GM18909 (cell line): ENCODE measurements around the gene NEK11.

Source experiments
- ATAC-seq: cut with Tn5 transposase; IDR thresholded peaks from one replicate; pipeline ENCODE4 v1.9.1; 2021; ENCODE audit warnings: mild to moderate bottlenecking; ENCODE audit not compliant: unreplicated experiment, poor library complexity

Gene NEK11

DNA sequence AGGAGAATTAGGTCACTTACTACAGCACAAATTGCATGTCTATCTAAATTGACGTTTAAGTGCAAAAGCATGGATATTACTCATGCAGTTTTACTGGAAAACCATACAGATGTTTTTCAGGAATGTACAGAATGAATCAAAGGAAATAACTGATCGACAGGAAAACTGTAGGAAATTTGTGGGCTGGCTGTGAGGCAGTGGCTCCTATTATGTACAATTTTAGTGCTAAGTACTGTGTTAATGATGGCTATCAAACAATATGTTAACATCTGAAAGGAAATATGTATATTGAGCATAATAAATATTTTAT is 361.8 kb downstream of the NEK11 start:
- no peak for ATAC-seq

DNA sequence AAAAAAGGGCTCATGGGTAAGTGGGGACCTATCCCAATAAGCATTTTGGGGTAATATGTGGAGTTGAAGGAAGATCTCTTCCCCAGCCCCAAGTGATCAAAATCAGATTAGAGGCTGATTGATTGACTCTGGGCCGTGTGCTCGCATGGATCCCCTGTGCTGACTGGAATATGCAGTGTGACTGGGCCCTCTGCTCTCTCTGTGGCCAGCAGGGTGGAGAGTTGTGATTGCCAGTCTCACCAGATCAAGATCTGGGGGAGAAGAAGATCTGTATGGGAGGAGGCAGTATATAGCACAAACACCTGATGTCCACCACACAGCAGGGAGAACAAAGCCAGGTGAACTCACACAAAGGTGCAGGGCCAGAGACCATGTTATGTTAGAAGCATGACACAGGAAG is 363.7 kb downstream of the NEK11 start:
- no peak for ATAC-seq

DNA sequence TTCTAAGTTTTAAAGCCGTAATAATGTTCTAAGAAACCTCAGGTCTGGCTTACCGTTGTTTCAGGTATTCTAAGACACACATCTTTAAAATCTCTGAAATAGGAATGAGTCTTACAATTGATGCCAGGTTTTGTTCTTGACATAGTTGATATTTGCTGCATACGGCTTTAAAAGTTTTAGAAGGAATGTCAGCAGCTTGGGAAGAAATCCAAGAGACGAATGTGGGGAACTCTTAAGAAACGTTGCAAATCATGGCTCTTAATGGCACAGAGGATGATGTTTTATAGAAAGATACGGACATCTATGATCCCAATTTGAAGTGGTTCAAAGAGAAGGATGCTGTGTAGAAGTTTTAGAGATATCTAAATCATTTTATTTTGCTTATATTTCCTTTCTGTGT is 366.4 kb downstream of the NEK11 start:
- ATAC-seq = no peak

DNA sequence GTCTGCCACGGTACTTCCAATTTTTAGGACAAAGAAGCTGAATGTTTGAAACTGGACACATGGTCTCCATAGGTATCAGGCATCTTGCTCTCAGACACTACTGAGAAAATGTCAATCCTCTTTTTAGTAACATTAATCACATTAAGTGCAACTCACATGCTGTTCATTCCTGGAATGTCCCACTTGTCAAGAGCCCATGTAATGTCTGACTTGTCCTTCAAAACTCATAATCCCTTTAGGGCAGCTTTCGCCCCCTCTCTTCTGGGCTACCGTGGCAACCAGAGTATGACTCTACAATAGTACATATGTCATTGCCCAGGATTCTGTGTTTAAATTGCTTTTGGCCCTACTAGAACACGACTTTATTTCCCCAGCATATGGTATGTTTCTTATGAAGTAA is 367.2 kb downstream of the NEK11 start:
- no peak for ATAC-seq

DNA sequence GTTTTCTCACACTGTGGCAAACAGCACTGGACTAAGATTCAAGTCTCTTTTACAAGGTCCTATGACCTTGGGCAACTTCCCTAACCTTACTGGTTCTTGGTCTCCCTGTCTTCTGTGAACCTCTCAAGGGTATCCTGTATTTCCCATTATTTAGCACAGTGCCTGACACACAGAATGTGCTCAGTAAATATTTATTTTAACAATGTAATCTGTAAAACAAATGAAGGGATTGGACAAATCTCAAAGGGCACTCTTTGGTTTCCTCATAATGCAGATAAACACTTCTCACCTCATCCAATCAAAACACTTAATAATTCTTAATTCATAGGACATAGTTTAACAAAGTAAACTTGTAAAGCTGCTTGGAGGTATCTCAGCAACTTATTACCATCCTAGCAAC is 367.7 kb downstream of the NEK11 start:
- ATAC-seq = no peak

DNA sequence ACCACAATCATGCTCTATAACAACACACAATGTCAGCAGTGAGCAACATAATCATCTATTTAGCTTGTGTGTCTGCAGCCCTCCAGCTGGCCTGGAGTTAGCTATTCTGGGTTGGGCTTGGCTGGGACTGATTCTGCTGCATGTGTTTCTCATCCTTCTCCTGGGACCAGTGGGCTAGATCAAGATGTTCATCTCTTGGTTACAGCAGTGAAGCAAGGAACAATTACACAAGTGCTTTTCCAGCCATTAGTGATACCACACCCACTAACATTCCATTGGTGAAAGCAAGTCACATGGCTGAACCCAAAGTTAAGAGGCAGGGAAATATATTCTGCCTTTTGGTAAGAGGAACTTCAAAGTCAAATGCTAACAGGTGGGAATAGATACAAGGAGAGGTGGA is 369.5 kb downstream of the NEK11 start:
- no peak for ATAC-seq

DNA sequence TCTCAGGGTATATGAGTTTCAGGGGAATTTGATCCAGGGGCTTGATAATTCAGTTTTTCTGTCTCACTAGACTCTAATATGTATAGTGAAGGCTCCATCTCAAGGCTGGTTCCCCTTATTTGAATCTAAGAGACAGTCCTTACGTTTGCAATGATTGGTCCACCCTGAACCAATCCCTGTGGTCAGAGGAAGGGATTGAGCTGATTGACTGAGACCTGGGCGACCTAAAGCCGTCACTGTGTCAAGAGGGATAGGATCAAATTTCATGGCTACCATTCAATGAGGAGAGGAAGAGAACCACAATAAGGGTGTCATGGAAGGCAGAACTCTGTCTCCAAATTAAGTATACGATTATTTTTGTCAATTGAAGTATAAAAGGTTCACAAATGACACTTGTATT is 371.2 kb downstream of the NEK11 start:
- ATAC-seq = no peak
